Measurements from ENCODE around the gene PPFIBP2.
A peak's percentile ranks its signal among the peaks of the same experiment; 100 is the strongest.

PPFIBP2 gene

DNA sequence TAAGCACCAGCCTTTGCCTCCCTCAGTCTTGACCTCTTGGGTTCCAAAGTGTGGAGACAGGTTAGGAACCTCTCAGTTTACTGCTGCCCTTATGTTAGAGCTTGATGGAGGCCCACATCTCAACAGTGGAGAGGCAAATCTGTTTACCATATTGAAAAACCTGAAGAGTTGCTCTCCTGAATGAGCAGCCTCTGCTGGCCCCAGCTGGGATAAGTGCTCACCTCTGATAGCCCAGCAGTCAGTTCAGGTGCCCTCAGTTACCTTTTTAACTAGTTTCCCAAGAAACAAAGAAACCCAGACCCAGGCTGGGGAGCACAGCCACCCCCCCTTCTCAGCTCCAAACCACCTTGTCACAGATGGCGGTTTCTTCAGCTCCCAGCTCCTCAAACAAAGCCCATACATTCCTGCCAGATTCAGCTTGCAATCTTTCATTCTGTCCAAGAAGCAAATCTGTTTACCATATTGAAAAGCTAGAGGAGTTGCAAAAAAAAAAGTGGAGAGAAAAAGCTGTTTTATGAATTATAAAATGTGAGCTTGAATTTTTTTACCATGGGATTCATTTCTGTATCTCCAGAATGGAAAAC lies 57.2 kb downstream of the PPFIBP2 start:
- WGBS, 2 donors (ENCODE audit: extremely low coverage in 2 of 2, insufficient read length in 2 of 2, insufficient replicate concordance in 1 of 2) = no CpG with 5 or more reads among the region's 1 CpG
- H3K4me2 ChIP-seq (ENCODE audit: insufficient read depth, low read length, poor library complexity, severe bottlenecking) = no peak overlapping the region
- peaks cover 4 to 15% of the 10 kb centered on the region in 2 donors for H3K4me1 ChIP-seq (ENCODE audit: control insufficient read depth in 2 of 2, insufficient read depth in 1 of 2, low read depth in 1 of 2, low read length in 2 of 2)
- no peak overlapping the region for H3K27ac ChIP-seq (replicated peaks; ENCODE audit: low read length)
- H2AFZ ChIP-seq (ENCODE audit: low read length) = peak overlapping the region; percentile 53
- H3K9ac ChIP-seq (ENCODE audit: low read depth, low read length, poor library complexity) = no peak overlapping the region
- peaks cover 0 to 3% of the 10 kb centered on the region in 2 donors for H3K9me3 ChIP-seq (replicated peaks in 1 of 2; ENCODE audit: control insufficient read depth in 2 of 2, insufficient read depth in 1 of 2, low read depth in 1 of 2, low read length in 2 of 2)
- H2BK120ac ChIP-seq (ENCODE audit: low read depth, low read length) = no peak overlapping the region
- H3K4ac ChIP-seq (ENCODE audit: low read length) = no peak overlapping the region
- DNase-seq (ENCODE audit: low spot score) = no peak
- no peaks in the 10 kb centered on the region for H3K79me1 ChIP-seq (ENCODE audit: low read depth, low read length)
- no peak overlapping the region for H4K91ac ChIP-seq (ENCODE audit: low read depth, low read length, poor library complexity)
- no peak overlapping the region for H3K18ac ChIP-seq (ENCODE audit: low read length)
- H3K4me3 ChIP-seq (ENCODE audit: low read length in 2 of 2) = no peak overlapping the region
- H2BK15ac ChIP-seq (ENCODE audit: low read length) = no peak overlapping the region
- no peak overlapping the region for H2AK5ac ChIP-seq (ENCODE audit: low read depth, low read length)
- H4K8ac ChIP-seq (ENCODE audit: low read depth, low read length) = no peak overlapping the region
- H3K14ac ChIP-seq (ENCODE audit: low read length) = no peak overlapping the region
- no peaks in the 10 kb centered on the region for H3K27me3 ChIP-seq (ENCODE audit: control insufficient read depth in 3 of 3, insufficient read depth in 3 of 3, low read depth in 1 of 3, low read length in 3 of 3)
- H2BK5ac ChIP-seq (ENCODE audit: low read length) = no peak overlapping the region
- no peaks in the 10 kb centered on the region for H3K36me3 ChIP-seq (replicated peaks in 1 of 2; ENCODE audit: control insufficient read depth in 2 of 2, insufficient read depth in 2 of 2, low read length in 2 of 2)
- no peak overlapping the region for H2BK12ac ChIP-seq (ENCODE audit: low read length)
- H3K23ac ChIP-seq (ENCODE audit: low read depth, low read length, poor library complexity) = no peak overlapping the region

DNA sequence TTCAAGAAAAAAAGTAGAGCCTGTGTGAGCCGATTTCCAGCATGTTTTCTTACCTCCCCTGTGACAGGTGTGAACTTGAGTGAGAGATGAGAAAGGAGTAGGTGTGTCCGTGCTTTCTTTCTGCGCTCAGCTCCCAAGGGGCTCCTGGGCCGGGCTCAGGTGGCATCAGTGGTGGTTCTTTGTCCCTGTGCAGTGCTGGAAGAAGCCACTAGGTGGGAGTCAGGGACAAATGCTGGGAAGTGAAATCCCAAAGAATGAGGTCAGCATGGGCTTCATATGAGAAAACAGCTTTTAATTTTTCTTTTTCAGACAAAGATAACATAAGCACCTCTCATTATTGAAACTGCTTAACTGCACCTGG lies 57.8 kb downstream of the PPFIBP2 start:
- Histone ChIP-seq H4K8ac (ENCODE audit: low read depth, low read length) (no peak overlapping the region), H2AK5ac (ENCODE audit: low read depth, low read length) (peak overlapping the region; percentile 26), H2BK120ac (ENCODE audit: low read depth, low read length) (no peak overlapping the region), H3K4ac (ENCODE audit: low read length) (no peak overlapping the region), H3K4me3 (ENCODE audit: low read length in 2 of 2) (no peak overlapping the region), H3K14ac (ENCODE audit: low read length) (no peak overlapping the region), H2BK12ac (ENCODE audit: low read length) (no peak overlapping the region), H3K4me1 (ENCODE audit: control insufficient read depth in 2 of 2, insufficient read depth in 1 of 2, low read depth in 1 of 2, low read length in 2 of 2) (peaks cover 4 to 20% of the 10 kb centered on the region in 2 donors), H2BK5ac (ENCODE audit: low read length) (no peak overlapping the region), H3K27ac (replicated peaks; ENCODE audit: low read length) (no peak overlapping the region), H2BK15ac (ENCODE audit: low read length) (no peak overlapping the region), H3K23ac (ENCODE audit: low read depth, low read length, poor library complexity) (no peak overlapping the region), H3K36me3 (replicated peaks in 1 of 2; ENCODE audit: control insufficient read depth in 2 of 2, insufficient read depth in 2 of 2, low read length in 2 of 2) (no peaks in the 10 kb centered on the region), H3K4me2 (ENCODE audit: insufficient read depth, low read length, poor library complexity, severe bottlenecking) (no peak overlapping the region), H3K18ac (ENCODE audit: low read length) (no peak overlapping the region), H3K9me3 (replicated peaks in 1 of 2; ENCODE audit: control insufficient read depth in 2 of 2, insufficient read depth in 1 of 2, low read depth in 1 of 2, low read length in 2 of 2) (peaks cover 0 to 3% of the 10 kb centered on the region in 2 donors), H3K27me3 (ENCODE audit: control insufficient read depth in 3 of 3, insufficient read depth in 3 of 3, low read depth in 1 of 3, low read length in 3 of 3) (no peaks in the 10 kb centered on the region), H4K91ac (ENCODE audit: low read depth, low read length, poor library complexity) (no peak overlapping the region), H2AFZ (ENCODE audit: low read length) (peak overlapping the region; percentile 53), H3K79me1 (ENCODE audit: low read depth, low read length) (no peaks in the 10 kb centered on the region), H3K9ac (ENCODE audit: low read depth, low read length, poor library complexity) (no peak overlapping the region)
- no CpG with 5 or more reads among the region's 4 CpGs for WGBS, 2 donors (ENCODE audit: extremely low coverage in 2 of 2, insufficient read length in 2 of 2, insufficient replicate concordance in 1 of 2)
- DNase-seq (ENCODE audit: low spot score) = peak; percentile 67

DNA sequence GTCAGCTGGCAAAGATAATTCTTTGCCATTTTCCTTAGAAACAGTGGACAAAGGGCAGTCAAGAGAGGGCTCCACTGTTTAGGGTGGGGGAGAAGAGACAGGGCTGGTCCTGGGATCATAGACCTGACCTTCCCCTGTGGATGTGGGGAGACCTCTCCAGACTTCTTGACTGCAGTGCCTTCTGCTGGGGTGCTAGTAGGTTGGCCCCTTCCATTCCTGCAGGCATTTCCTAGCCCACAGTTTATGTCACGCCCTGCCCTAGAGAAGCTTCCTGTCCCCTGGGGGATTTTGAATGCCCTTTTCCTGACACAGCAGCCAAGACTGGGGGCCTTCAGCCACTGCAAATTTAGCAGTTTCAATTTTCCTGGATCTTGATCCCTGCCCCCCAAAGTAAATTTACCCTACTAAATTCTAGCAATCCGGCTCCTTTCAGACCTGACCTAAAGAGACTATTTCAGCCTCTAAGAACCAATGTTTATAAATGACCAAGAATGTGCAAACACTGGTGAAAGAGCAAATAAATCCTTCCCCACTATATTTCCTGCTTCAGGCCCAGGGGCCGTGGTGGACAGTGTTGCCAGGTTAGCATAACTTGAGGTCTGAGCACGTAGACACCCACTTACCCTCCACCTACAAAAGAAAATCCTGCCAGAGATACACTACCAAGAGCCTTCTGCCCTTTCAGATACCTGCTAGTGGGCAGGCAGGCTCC lies 58.4 kb downstream of the PPFIBP2 start:
- no peak overlapping the region for H3K27ac ChIP-seq (replicated peaks; ENCODE audit: low read length)

DNA sequence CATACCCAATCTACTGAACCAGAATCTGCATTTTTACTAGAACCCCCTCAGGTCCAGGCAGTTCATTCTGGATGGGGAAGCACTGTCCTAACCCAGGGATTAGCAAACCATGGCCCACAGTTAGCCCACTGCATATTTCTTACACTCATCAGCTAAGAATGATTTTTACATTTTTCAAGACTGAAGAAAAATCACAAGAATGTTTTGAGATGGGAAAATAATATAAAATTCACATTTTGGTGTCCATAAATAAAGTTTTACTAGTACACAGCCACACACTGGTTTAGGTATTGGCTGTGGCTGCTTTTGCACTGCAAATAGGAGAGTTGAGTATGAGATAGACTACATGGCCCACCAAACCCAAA lies 59.4 kb downstream of the PPFIBP2 start:
- no peak overlapping the region for H2BK5ac ChIP-seq (ENCODE audit: low read length)
- no peak overlapping the region for H3K4me2 ChIP-seq (ENCODE audit: insufficient read depth, low read length, poor library complexity, severe bottlenecking)
- H2BK120ac ChIP-seq (ENCODE audit: low read depth, low read length) = no peak overlapping the region
- no peak overlapping the region for H4K8ac ChIP-seq (ENCODE audit: low read depth, low read length)
- H3K23ac ChIP-seq (ENCODE audit: low read depth, low read length, poor library complexity) = no peak overlapping the region
- H3K4me3 ChIP-seq (ENCODE audit: low read length in 2 of 2) = no peak overlapping the region
- H3K14ac ChIP-seq (ENCODE audit: low read length) = no peak overlapping the region
- no peak overlapping the region for H3K9ac ChIP-seq (ENCODE audit: low read depth, low read length, poor library complexity)
- H3K79me1 ChIP-seq (ENCODE audit: low read depth, low read length) = no peaks in the 10 kb centered on the region
- H3K4ac ChIP-seq (ENCODE audit: low read length) = no peak overlapping the region
- H3K27ac ChIP-seq (replicated peaks; ENCODE audit: low read length) = no peak overlapping the region
- no peaks in the 10 kb centered on the region for H3K9me3 ChIP-seq (replicated peaks in 1 of 2; ENCODE audit: control insufficient read depth in 2 of 2, insufficient read depth in 1 of 2, low read depth in 1 of 2, low read length in 2 of 2)
- no peak overlapping the region for H2BK12ac ChIP-seq (ENCODE audit: low read length)
- H2AFZ ChIP-seq (ENCODE audit: low read length) = no peak overlapping the region
- no peak overlapping the region for H2BK15ac ChIP-seq (ENCODE audit: low read length)
- peaks cover 15 to 34% of the 10 kb centered on the region in 2 donors for H3K4me1 ChIP-seq (ENCODE audit: control insufficient read depth in 2 of 2, insufficient read depth in 1 of 2, low read depth in 1 of 2, low read length in 2 of 2)
- H3K27me3 ChIP-seq (ENCODE audit: control insufficient read depth in 3 of 3, insufficient read depth in 3 of 3, low read depth in 1 of 3, low read length in 3 of 3) = no peaks in the 10 kb centered on the region
- no peak for DNase-seq (ENCODE audit: low spot score)
- H4K91ac ChIP-seq (ENCODE audit: low read depth, low read length, poor library complexity) = no peak overlapping the region
- no peak overlapping the region for H3K18ac ChIP-seq (ENCODE audit: low read length)
- no peaks in the 10 kb centered on the region for H3K36me3 ChIP-seq (replicated peaks in 1 of 2; ENCODE audit: control insufficient read depth in 2 of 2, insufficient read depth in 2 of 2, low read length in 2 of 2)
- no peak overlapping the region for H2AK5ac ChIP-seq (ENCODE audit: low read depth, low read length)

More for the DNA sequence above, 58.4 kb downstream of the PPFIBP2 start:
- Histone ChIP-seq H3K9ac (ENCODE audit: low read depth, low read length, poor library complexity) (no peak overlapping the region), H4K91ac (ENCODE audit: low read depth, low read length, poor library complexity) (no peak overlapping the region), H3K18ac (ENCODE audit: low read length) (peak overlapping the region; percentile 65), H3K4me3 (ENCODE audit: low read length in 2 of 2) (no peak overlapping the region), H3K14ac (ENCODE audit: low read length) (no peak overlapping the region), H2AK5ac (ENCODE audit: low read depth, low read length) (peak overlapping the region; percentile 26), H3K4me2 (ENCODE audit: insufficient read depth, low read length, poor library complexity, severe bottlenecking) (no peak overlapping the region), H3K4me1 (ENCODE audit: control insufficient read depth in 2 of 2, insufficient read depth in 1 of 2, low read depth in 1 of 2, low read length in 2 of 2) (peaks cover 8 to 24% of the 10 kb centered on the region in 2 donors), H2BK12ac (ENCODE audit: low read length) (no peak overlapping the region), H2BK120ac (ENCODE audit: low read depth, low read length) (no peak overlapping the region), H2BK15ac (ENCODE audit: low read length) (no peak overlapping the region), H4K8ac (ENCODE audit: low read depth, low read length) (no peak overlapping the region), H3K9me3 (replicated peaks in 1 of 2; ENCODE audit: control insufficient read depth in 2 of 2, insufficient read depth in 1 of 2, low read depth in 1 of 2, low read length in 2 of 2) (peaks cover 0 to 3% of the 10 kb centered on the region in 2 donors), H3K4ac (ENCODE audit: low read length) (no peak overlapping the region), H2AFZ (ENCODE audit: low read length) (peak overlapping the region; percentile 53), H3K79me1 (ENCODE audit: low read depth, low read length) (no peaks in the 10 kb centered on the region), H3K23ac (ENCODE audit: low read depth, low read length, poor library complexity) (no peak overlapping the region), H3K36me3 (replicated peaks in 1 of 2; ENCODE audit: control insufficient read depth in 2 of 2, insufficient read depth in 2 of 2, low read length in 2 of 2) (no peaks in the 10 kb centered on the region), H2BK5ac (ENCODE audit: low read length) (no peak overlapping the region), H3K27me3 (ENCODE audit: control insufficient read depth in 3 of 3, insufficient read depth in 3 of 3, low read depth in 1 of 3, low read length in 3 of 3) (no peaks in the 10 kb centered on the region)
- WGBS, 2 donors (ENCODE audit: extremely low coverage in 2 of 2, insufficient read length in 2 of 2, insufficient replicate concordance in 1 of 2) = no CpG with 5 or more reads among the region's 4 CpGs
- DNase-seq (ENCODE audit: low spot score) = no peak

All from neuronal stem cell (in vitro differentiated cells).